Measurements from ENCODE around the gene OTUD6A.

Gene OTUD6A

GRCh38 chrX:70062076-70062475, at the start of gene OTUD6A:
Gene OTUD6A, plus strand, starts transcription at chrX:70062457. Its CDS starts 68 bp downstream, at chrX:70062525.
- no peak for DNase-seq (ENCODE audit: low read depth, low spot score)
- no peak within 1 kb of the TSS for H3K27ac ChIP-seq

GRCh38 chrX:70012756-70013155, 49.5 kb upstream of the OTUD6A start:
- H3K27ac ChIP-seq, result no peak overlapping the region
- no peak for DNase-seq (ENCODE audit: low read depth, low spot score)

- no peak for DNase-seq (ENCODE audit: low read depth, low spot score)
- no peak overlapping the region for H3K27ac ChIP-seq
Observed at GRCh38 chrX:70013466-70014381, 48.5 kb upstream of the OTUD6A start.

GRCh38 chrX:70016513-70016912, 45.7 kb upstream of the OTUD6A start:
- H3K27ac ChIP-seq, result no peak overlapping the region
- no peak for DNase-seq (ENCODE audit: low read depth, low spot score)

GRCh38 chrX:70022616-70023015, 39.6 kb upstream of the OTUD6A start:
- DNase-seq (ENCODE audit: low read depth, low spot score), result no peak
- H3K27ac ChIP-seq, result peak overlapping the region; percentile 61

GRCh38 chrX:70025464-70025863, 36.8 kb upstream of the OTUD6A start:
- H3K27ac ChIP-seq, result no peak overlapping the region
- DNase-seq (ENCODE audit: low read depth, low spot score), result no peak

- no peak overlapping the region for H3K27ac ChIP-seq
- DNase-seq (ENCODE audit: low read depth, low spot score), result no peak
Observed at GRCh38 chrX:70026112-70026850, 36.0 kb upstream of the OTUD6A start.

GRCh38 chrX:70026851-70027200, 35.4 kb upstream of the OTUD6A start:
- no peak overlapping the region for H3K27ac ChIP-seq
- DNase-seq (ENCODE audit: low read depth, low spot score), result no peak

GRCh38 chrX:70029863-70030262, 32.4 kb upstream of the OTUD6A start:
- no peak for DNase-seq (ENCODE audit: low read depth, low spot score)
- no peak overlapping the region for H3K27ac ChIP-seq

- no peak for DNase-seq (ENCODE audit: low read depth, low spot score)
- no peak overlapping the region for H3K27ac ChIP-seq
Observed at GRCh38 chrX:70030301-70030767, 31.9 kb upstream of the OTUD6A start.

- no peak for DNase-seq (ENCODE audit: low read depth, low spot score)
- no peak overlapping the region for H3K27ac ChIP-seq
Observed at GRCh38 chrX:70032792-70033191, 29.5 kb upstream of the OTUD6A start.

GRCh38 chrX:70033348-70034051, 28.8 kb upstream of the OTUD6A start:
- no peak for DNase-seq (ENCODE audit: low read depth, low spot score)
- no peak overlapping the region for H3K27ac ChIP-seq

- no peak overlapping the region for H3K27ac ChIP-seq
- no peak for DNase-seq (ENCODE audit: low read depth, low spot score)
Observed at GRCh38 chrX:70034646-70035045, 27.6 kb upstream of the OTUD6A start.

GRCh38 chrX:70038515-70038914, 23.7 kb upstream of the OTUD6A start:
- DNase-seq (ENCODE audit: low read depth, low spot score), result no peak
- H3K27ac ChIP-seq, result no peak overlapping the region

GRCh38 chrX:70038951-70039350, 23.3 kb upstream of the OTUD6A start:
- no peak overlapping the region for H3K27ac ChIP-seq
- DNase-seq (ENCODE audit: low read depth, low spot score), result no peak

GRCh38 chrX:70039758-70040157, 22.5 kb upstream of the OTUD6A start:
- no peak for DNase-seq (ENCODE audit: low read depth, low spot score)
- H3K27ac ChIP-seq, result peak overlapping the region; percentile 33

- no peak overlapping the region for H3K27ac ChIP-seq
- DNase-seq (ENCODE audit: low read depth, low spot score), result no peak
Observed at GRCh38 chrX:70041993-70042392, 20.3 kb upstream of the OTUD6A start.

- peak; percentile 45 for DNase-seq (ENCODE audit: low read depth, low spot score)
Observed at GRCh38 chrX:70042399-70043371, 19.6 kb upstream of the OTUD6A start.

GRCh38 chrX:70043685-70044084, 18.6 kb upstream of the OTUD6A start:
- DNase-seq (ENCODE audit: low read depth, low spot score), result no peak
- no peak overlapping the region for H3K27ac ChIP-seq

More at GRCh38 chrX:70042399-70043371, 19.6 kb upstream of the OTUD6A start:
- no peak overlapping the region for H3K27ac ChIP-seq
